ENCODE data around the gene CIDEB. TPM values are rescaled to one million over a fixed set of nuclear protein-coding genes. Genes with fewer than 3 reads are reported as not detected.

Gene CIDEB
- total and polyA plus RNA-seq, 9 of the 15 experiments (the other 6 are each of a cell fraction or from before 2014, with no cell fraction given) = 0.03 to 0.35 (median 0.09) TPM; not detected in 3

GRCh38 chr14:24356208-24356607 lies 48.4 kb upstream of the CIDEB start:
- Histone ChIP-seq H3K4me2 (ENCODE audit: insufficient read depth, low read length) (no peak overlapping the region), H3K27ac (ENCODE audit: extremely low read depth, low read depth, low read length) (no peak overlapping the region), H3K9me3 (replicated peaks; ENCODE audit: control insufficient read depth, insufficient read depth, low read depth, low read length) (no peaks in the 10 kb centered on the region; the same call in 1 of the 2 replicates), H3K9me1 (ENCODE audit: control insufficient read depth, insufficient read depth, low read length) (no peaks in the 10 kb centered on the region), H3K4me3 (no peak overlapping the region), H3K79me2 (ENCODE audit: control insufficient read depth, insufficient read depth, low read length) (no peaks in the 10 kb centered on the region), H3K27me3 (ENCODE audit: control insufficient read depth in 2 of 2, insufficient read depth in 2 of 2, low read length in 2 of 2) (no peaks in the 10 kb centered on the region; a peak in 1 of 5 replicates), H2AFZ (ENCODE audit: low read depth, low read length) (no peak overlapping the region), H3K4me1 (replicated peaks in 1 of 2; ENCODE audit: control insufficient read depth in 2 of 2, insufficient read depth in 2 of 2, low read length in 2 of 2) (peaks cover 0 to 3% of the 10 kb centered on the region in 2 experiments; a peak in 3 of 5 replicates), H3K36me3 (ENCODE audit: control insufficient read depth, insufficient read depth, low read length) (no peaks in the 10 kb centered on the region), H4K20me1 (replicated peaks; ENCODE audit: control insufficient read depth, insufficient read depth, low read length) (no peaks in the 10 kb centered on the region), H3K9ac (ENCODE audit: insufficient read depth in 1 of 2, low read depth in 2 of 2, low read length in 2 of 2) (no peak overlapping the region)
- BruUV-seq (replicated peaks) = no TSS peak
- ATAC-seq = no peak
- ChIA-PET POLR2A (interaction anchor here (1.2 kb wide), 1 partner anchor 41 kb away, joined by 3 read pairs; no protein-coding TSS in a partner anchor), CTCF (ENCODE audit: low intra/inter-chr PET ratio) (no interaction called here)
- WGBS (ENCODE audit: insufficient coverage, low coverage, missing lambda C conversion rate) = 22% methylated on average over 3 of the region's 4 CpGs
- in situ Hi-C loops (cut with MboI) (no loop called here), intact Hi-C loops (cut with micrococcal nuclease) (no loop called here)
- TF ChIP-seq DNMT1 (IDR thresholded peaks at IDR 0.05) = no peak
- TF ChIP-seq ZBTB8A (IDR thresholded peaks at IDR 0.05; ENCODE audit: partially characterized antibody) = no peak
- no peak for TF ChIP-seq ZNF444 (CRISPR knock-in tag; IDR thresholded peaks at IDR 0.05)
- TF ChIP-seq ELF1 (tag; IDR thresholded peaks at IDR 0.05) = no peak
- no peak for TF ChIP-seq ZBTB2 (IDR thresholded peaks at IDR 0.05)
- TF ChIP-seq CC2D1A (IDR thresholded peaks at IDR 0.05) = no peak
- no peak for TF ChIP-seq CSDE1 (IDR thresholded peaks at IDR 0.05)
- TF ChIP-seq ETS1 (conservative IDR thresholded peaks at IDR 0.05; ENCODE audit: control insufficient read depth, low read depth, low read length) = no peak
- no peak for TF ChIP-seq IFI16 (CRISPR knock-in tag; IDR thresholded peaks at IDR 0.05)
- no peak for TF ChIP-seq ETS2 (tag; IDR thresholded peaks at IDR 0.05; ENCODE audit: borderline replicate concordance, poor library complexity, severe bottlenecking)
- no peak for DNase-seq (ENCODE audit: extremely low read depth in 1 of 4, low spot score in 3 of 4)
- no peak for FAIRE-seq

Measured in K562 (cell line).